Mucosa of stomach (tissue), 1 donor: ENCODE results near the gene MORC2.

Experiments used
- H3K27me3 ChIP-seq: one replicate; pipeline ENCODE4 v1.7.0; 2013; ENCODE audit warnings: mild to moderate bottlenecking, low read length; ENCODE audit not compliant: control insufficient read depth, insufficient read depth
- H3K36me3 ChIP-seq: one replicate; pipeline ENCODE4 v1.7.0; 2013; ENCODE audit warnings: low read length; ENCODE audit not compliant: control insufficient read depth, insufficient read depth
- H3K4me1 ChIP-seq: one replicate; pipeline ENCODE4 v1.7.0; 2013; ENCODE audit warnings: mild to moderate bottlenecking, low read length; ENCODE audit not compliant: control insufficient read depth, insufficient read depth
- H3K4me3 ChIP-seq: one replicate; pipeline ENCODE4 v1.7.0; 2013; ENCODE audit warnings: low read length
- H3K9ac ChIP-seq: one replicate; pipeline ENCODE4 v1.7.0; 2013; ENCODE audit warnings: mild to moderate bottlenecking, low read length, moderate library complexity
- H3K9me3 ChIP-seq: one replicate; pipeline ENCODE4 v1.7.0; 2013; ENCODE audit warnings: mild to moderate bottlenecking, low read length, moderate library complexity; ENCODE audit not compliant: control insufficient read depth
- donor health status: Pancreatic carcinoma.

MORC2 gene

GRCh38 chr22:30947173-30947815, 21.3 kb downstream of the MORC2 start:
- Histone ChIP-seq H3K36me3 (peaks cover 16% of the 10 kb centered on the region), H3K9me3 (no peaks in the 10 kb centered on the region), H3K27me3 (no peaks in the 10 kb centered on the region), H3K4me3 (no peak overlapping the region), H3K4me1 (no peaks in the 10 kb centered on the region), H3K9ac (no peak overlapping the region)

- H3K9ac ChIP-seq: no peak overlapping the region
- no peaks in the 10 kb centered on the region for H3K9me3 ChIP-seq
- peaks cover 24% of the 10 kb centered on the region for H3K36me3 ChIP-seq
- H3K27me3 ChIP-seq: no peaks in the 10 kb centered on the region
- H3K4me1 ChIP-seq: no peaks in the 10 kb centered on the region
- H3K4me3 ChIP-seq: no peak overlapping the region
These were observed 22.2 kb downstream of the MORC2 start for GRCh38 chr22:30946354-30946753.

- Histone ChIP-seq H3K27me3 (no peaks in the 10 kb centered on the region), H3K4me3 (no peak overlapping the region), H3K4me1 (no peaks in the 10 kb centered on the region), H3K9ac (no peak overlapping the region), H3K9me3 (no peaks in the 10 kb centered on the region), H3K36me3 (peaks cover 24% of the 10 kb centered on the region)
These were observed 22.9 kb downstream of the MORC2 start for GRCh38 chr22:30945653-30946052.

- no peak overlapping the region for H3K9ac ChIP-seq
- no peak overlapping the region for H3K4me3 ChIP-seq
- no peaks in the 10 kb centered on the region for H3K27me3 ChIP-seq
- H3K36me3 ChIP-seq: peaks cover 24% of the 10 kb centered on the region
- H3K9me3 ChIP-seq: no peaks in the 10 kb centered on the region
- H3K4me1 ChIP-seq: no peaks in the 10 kb centered on the region
These were observed 23.6 kb downstream of the MORC2 start for GRCh38 chr22:30944986-30945385.

DNA sequence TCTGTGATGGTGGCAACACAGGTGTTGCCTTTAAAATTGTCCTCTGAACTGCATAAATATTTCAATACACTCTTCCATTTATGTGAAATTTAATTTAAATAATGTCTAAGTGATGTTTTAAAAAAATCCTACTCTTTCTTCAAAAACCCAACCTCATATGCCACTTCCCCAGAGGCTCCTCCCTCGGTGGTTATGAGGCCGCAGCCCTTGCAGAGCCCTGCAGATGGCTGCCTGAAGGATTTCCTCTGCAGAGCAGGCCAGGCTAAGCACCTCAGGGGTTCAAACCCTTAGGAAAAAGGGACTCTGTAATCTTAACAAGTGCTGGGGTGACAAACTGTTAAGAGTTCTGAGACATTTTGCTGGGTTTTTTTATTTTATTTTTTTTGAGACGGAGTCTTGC, 25.2 kb downstream of the MORC2 start:
- Histone ChIP-seq H3K4me1 (no peaks in the 10 kb centered on the region), H3K27me3 (no peaks in the 10 kb centered on the region), H3K36me3 (peaks cover 17% of the 10 kb centered on the region), H3K4me3 (no peak overlapping the region), H3K9me3 (no peaks in the 10 kb centered on the region), H3K9ac (no peak overlapping the region)

- no peak overlapping the region for H3K9ac ChIP-seq
- H3K9me3 ChIP-seq: no peaks in the 10 kb centered on the region
- no peaks in the 10 kb centered on the region for H3K27me3 ChIP-seq
- H3K4me1 ChIP-seq: no peaks in the 10 kb centered on the region
- H3K4me3 ChIP-seq: no peak overlapping the region
- peaks cover 29% of the 10 kb centered on the region for H3K36me3 ChIP-seq
These were observed 27.2 kb downstream of the MORC2 start for GRCh38 chr22:30941363-30941740.

GRCh38 chr22:30940685-30941362, 27.8 kb downstream of the MORC2 start:
- no peaks in the 10 kb centered on the region for H3K27me3 ChIP-seq
- H3K36me3 ChIP-seq: peaks cover 29% of the 10 kb centered on the region
- H3K9me3 ChIP-seq: no peaks in the 10 kb centered on the region
- no peak overlapping the region for H3K9ac ChIP-seq
- no peak overlapping the region for H3K4me3 ChIP-seq
- H3K4me1 ChIP-seq: no peaks in the 10 kb centered on the region

GRCh38 chr22:30934053-30934452, 34.5 kb downstream of the MORC2 start:
- H3K27me3 ChIP-seq: no peaks in the 10 kb centered on the region
- H3K9ac ChIP-seq: no peak overlapping the region
- H3K4me1 ChIP-seq: no peaks in the 10 kb centered on the region
- peaks cover 31% of the 10 kb centered on the region for H3K36me3 ChIP-seq
- no peaks in the 10 kb centered on the region for H3K9me3 ChIP-seq
- H3K4me3 ChIP-seq: no peak overlapping the region

DNA sequence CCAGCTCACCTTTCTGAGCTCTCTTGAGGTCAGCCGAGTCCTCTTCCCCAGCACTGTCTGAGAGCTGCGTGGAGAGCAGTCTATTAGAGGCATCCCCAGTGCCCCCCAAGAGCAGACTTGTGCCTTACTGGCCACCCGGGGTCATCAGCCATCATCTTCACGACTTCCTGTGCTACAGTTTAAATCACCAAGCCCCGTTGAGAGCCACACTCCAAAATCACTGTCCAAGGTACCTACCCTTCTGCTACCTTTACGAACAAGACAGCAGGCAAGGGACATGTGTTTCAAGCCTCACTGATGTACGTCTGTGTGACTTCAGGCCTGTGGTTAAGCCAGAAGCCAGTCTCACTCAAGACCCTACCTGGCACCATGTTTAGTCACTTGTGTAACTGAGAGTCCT, 35.1 kb downstream of the MORC2 start:
- H3K9ac ChIP-seq: no peak overlapping the region
- H3K9me3 ChIP-seq: no peaks in the 10 kb centered on the region
- H3K4me3 ChIP-seq: no peak overlapping the region
- no peaks in the 10 kb centered on the region for H3K27me3 ChIP-seq
- peaks cover 31% of the 10 kb centered on the region for H3K36me3 ChIP-seq
- no peaks in the 10 kb centered on the region for H3K4me1 ChIP-seq

- Histone ChIP-seq H3K9me3 (no peaks in the 10 kb centered on the region), H3K4me1 (no peaks in the 10 kb centered on the region), H3K9ac (no peak overlapping the region), H3K36me3 (peaks cover 28% of the 10 kb centered on the region), H3K4me3 (no peak overlapping the region), H3K27me3 (no peaks in the 10 kb centered on the region)
These were observed 35.9 kb downstream of the MORC2 start for GRCh38 chr22:30932661-30933060.

DNA sequence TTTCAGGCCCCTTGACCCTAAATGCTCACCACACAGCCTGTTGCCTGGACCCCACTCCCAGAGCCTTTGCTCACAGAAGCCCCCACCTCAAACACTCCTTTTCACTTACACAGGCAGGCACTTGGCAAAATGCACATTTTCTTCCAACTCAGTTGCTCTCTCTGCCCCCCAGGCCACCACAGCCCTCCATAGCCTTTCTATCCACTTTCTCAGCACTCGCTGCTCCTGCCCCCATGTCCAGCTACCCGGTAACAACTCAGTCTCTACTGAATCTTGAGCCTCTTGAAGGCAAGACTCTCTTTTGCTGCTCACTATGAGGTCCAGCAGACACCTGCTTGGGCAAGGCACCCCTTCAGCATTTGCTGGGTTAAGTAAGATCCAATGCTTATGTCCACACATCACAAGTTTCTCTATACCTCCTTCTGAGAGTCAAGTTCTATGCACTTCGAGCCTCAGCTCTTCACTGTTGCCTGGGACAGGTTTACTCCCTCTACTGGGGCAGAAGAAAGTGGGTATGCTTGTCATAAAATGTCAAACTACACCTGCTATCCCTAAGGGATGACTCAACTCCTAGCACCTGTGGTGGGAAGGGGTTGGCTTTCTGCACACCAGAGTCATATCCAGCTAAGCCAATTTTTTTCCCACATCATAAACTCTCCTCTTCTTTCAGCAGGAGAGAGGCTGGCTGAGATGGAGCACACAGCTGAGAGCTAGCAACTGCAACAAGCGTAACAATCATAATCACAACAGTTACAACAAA, 36.9 kb downstream of the MORC2 start:
- Histone ChIP-seq H3K36me3 (peaks cover 20% of the 10 kb centered on the region), H3K27me3 (no peaks in the 10 kb centered on the region), H3K4me1 (no peaks in the 10 kb centered on the region), H3K9ac (no peak overlapping the region), H3K4me3 (no peak overlapping the region), H3K9me3 (no peaks in the 10 kb centered on the region)

DNA sequence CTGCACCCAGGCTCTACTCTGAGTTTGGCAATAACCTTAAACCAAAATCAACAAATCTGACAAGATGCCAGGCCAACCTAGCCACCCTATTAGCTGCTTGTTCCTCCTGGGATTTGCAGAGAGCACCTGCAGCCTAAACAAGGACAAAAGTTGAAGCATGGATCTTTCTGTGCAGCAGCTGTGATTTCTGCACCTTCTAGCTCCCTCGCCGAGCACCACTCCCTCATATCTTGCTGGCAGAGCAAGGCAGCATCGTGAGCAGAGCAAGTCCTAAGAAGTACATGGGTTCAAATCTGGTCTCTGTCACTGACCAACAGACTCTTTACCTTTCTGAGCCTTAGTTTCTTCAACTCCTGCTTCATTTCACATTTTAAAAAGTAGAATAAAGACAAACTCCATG, 38.3 kb downstream of the MORC2 start:
- no peaks in the 10 kb centered on the region for H3K27me3 ChIP-seq
- H3K9me3 ChIP-seq: no peaks in the 10 kb centered on the region
- peaks cover 22% of the 10 kb centered on the region for H3K36me3 ChIP-seq
- H3K9ac ChIP-seq: no peak overlapping the region
- H3K4me1 ChIP-seq: no peaks in the 10 kb centered on the region
- no peak overlapping the region for H3K4me3 ChIP-seq
